Choroid plexus epithelial cell (primary cell): ENCODE data around the gene ABCA7.
A peak's percentile ranks its signal among the peaks of the same experiment; 100 is the strongest.

Experiments
- DNase-seq: peaks from one replicate; pipeline ENCODE4 v3.0.0-alpha.2; 2010; ENCODE audit warnings: low read depth
- H3K4me3 ChIP-seq: 2 replicates; pipeline ENCODE4 v1.5.1; 2011; ENCODE audit warnings: low read depth, mild to moderate bottlenecking, control low read depth, low read length, moderate library complexity
- CTCF ChIP-seq: conservative IDR thresholded peaks from 2 replicates; pipeline ENCODE4 v1.5.1; 2011; ENCODE audit warnings: low read depth, mild to moderate bottlenecking, control low read depth, inconsistent platforms, low read length, moderate library complexity

The ABCA7 gene

GRCh38 chr19:1025960-1026782 is 13.7 kb upstream of the ABCA7 start, which contains the start of gene CNN2:
CNN2 (plus strand) TSS chr19:1026608; CDS start chr19:1026662, 54 bp downstream.
- peak; percentile 81 for DNase-seq
- H3K4me3 ChIP-seq, result peak within 1 kb of the TSS; percentile 96
- no peak for TF ChIP-seq CTCF

- peak overlapping the region; percentile 96 for H3K4me3 ChIP-seq
- no peak for TF ChIP-seq CTCF
- DNase-seq, result no peak
Measured at GRCh38 chr19:1026783-1027649, 12.9 kb upstream of the ABCA7 start.

- DNase-seq, result no peak
- H3K4me3 ChIP-seq, result peak overlapping the region; percentile 96
- no peak for TF ChIP-seq CTCF
Measured at GRCh38 chr19:1027650-1028061, 12.3 kb upstream of the ABCA7 start.

GRCh38 chr19:1028062-1028926 is 11.6 kb upstream of the ABCA7 start:
- TF ChIP-seq CTCF, result no peak
- H3K4me3 ChIP-seq, result peak overlapping the region; percentile 96
- DNase-seq, result peak; percentile 97

- H3K4me3 ChIP-seq, result no peak overlapping the region
- DNase-seq, result no peak
- TF ChIP-seq CTCF, result no peak
Measured at GRCh38 chr19:1032264-1032867, 7.5 kb upstream of the ABCA7 start.

GRCh38 chr19:1035998-1036621 is 3.8 kb upstream of the ABCA7 start:
- H3K4me3 ChIP-seq, result no peak overlapping the region
- peak; percentile 19 for TF ChIP-seq CTCF
- no peak for DNase-seq
